Breast epithelium (tissue), 4 donors: ENCODE results near the gene FAM229A. TPM values are rescaled to one million over a fixed set of nuclear protein-coding genes. Genes with fewer than 3 reads are reported as not detected.

Experiments used
- DNase-seq, 2 donors: peaks; one replicate each; pipeline ENCODE4 v3.0.0-alpha.2; 2019; ENCODE audit warnings: low spot score in 2 of 2
- H3K27ac ChIP-seq, 2 donors: fragments of 200-600 bp; sonication (generic) in 1 of 2; one replicate each; pipeline ENCODE4 v1.5.1; 2016 to 2019; ENCODE audit warnings: mild to moderate bottlenecking in 1 of 2
- H3K27me3 ChIP-seq, 2 donors: fragments of 200-600 bp; sonication (generic) in 1 of 2; one replicate each; pipeline versions ENCODE4 v1.5.1 to v1.6.0; 2017 to 2019; ENCODE audit warnings: control low read depth in 1 of 2, mild to moderate bottlenecking in 1 of 2
- H3K36me3 ChIP-seq: fragments of 200-600 bp; one replicate; pipeline ENCODE4 v1.5.1; 2019
- H3K4me1 ChIP-seq, 2 donors: fragments of 200-600 bp; sonication (generic); one replicate each; pipeline ENCODE4 v1.5.1; 2016 to 2019; ENCODE audit warnings: control low read depth in 1 of 2
- H3K4me3 ChIP-seq, 3 donors: fragments of 200-600 bp; sonication (generic); 1 replicate in 2 of 3; 2 replicates in 1 of 3; pipeline ENCODE4 v1.5.1; 2016 to 2019; ENCODE audit warnings: mild to moderate bottlenecking in 3 of 3, moderate library complexity in 2 of 3
- H3K9me3 ChIP-seq, 2 donors: fragments of 200-600 bp; sonication (generic) in 1 of 2; one replicate each; pipeline ENCODE4 v1.5.1; 2016 to 2019; ENCODE audit warnings: control low read depth in 1 of 2
- CTCF ChIP-seq, 3 donors: fragments of 450-650 bp; IDR thresholded peaks; one replicate each; pipeline ENCODE4 v1.5.1; 2016 to 2017; ENCODE audit warnings: antibody characterized with exemption in 3 of 3, mild to moderate bottlenecking in 3 of 3, moderate library complexity in 3 of 3
- POLR2A ChIP-seq: fragments of 450-650 bp; IDR thresholded peaks from one replicate; pipeline ENCODE4 v1.6.1; 2016; ENCODE audit warnings: antibody characterized with exemption, mild to moderate bottlenecking, moderate library complexity
- POLR2AphosphoS5 ChIP-seq, 3 donors: sonication (generic); formaldehyde crosslinking; IDR thresholded peaks; one replicate each; pipeline ENCODE4 v1.6.1; 2017; ENCODE audit warnings: antibody characterized with exemption in 3 of 3
- intact Hi-C: fragments of 100-400 bp; cut with DNase I; formaldehyde crosslinking; loops from one replicate; pipeline ENCODE4 v1.15.1; 2023; ENCODE audit warnings: low total_unique reads
- total RNA-seq, 3 donors: library from RNA; depleted of rRNA; stranded (reverse); fragments of >200 nt; gene quantifications; one replicate each; pipeline ENCODE4 v1.1.0, GENCODE V29; 2016

The FAM229A gene
- total RNA-seq, 3 donors from 2014 or later: 8.8 to 15.8 (median 10.2) TPM

- Histone ChIP-seq H3K4me3 (peak overlapping the region; percentile 78 to 96 (median 84)), H3K27me3 (no peaks in the 10 kb centered on the region), H3K36me3 (no peaks in the 10 kb centered on the region), H3K9me3 (no peaks in the 10 kb centered on the region), H3K4me1 (peaks cover 17 to 26% of the 10 kb centered on the region in 2 donors), H3K27ac (peak overlapping the region; percentile 84 to 89)
- intact Hi-C loops: no loop called here
- TF ChIP-seq POLR2A: no peak
- no peak for TF ChIP-seq CTCF (IDR thresholded peaks at IDR 0.05)
- no peak for DNase-seq
Observed at GRCh38 chr1:32334274-32334861, 27.9 kb downstream of the FAM229A start.

- TF ChIP-seq CTCF (IDR thresholded peaks at IDR 0.05) (no peak), POLR2A (no peak), POLR2AphosphoS5 (IDR thresholded peaks at IDR 0.05) (no peak)
- Histone ChIP-seq H3K36me3 (peaks cover 5% of the 10 kb centered on the region), H3K27ac (peak overlapping the region; percentile 62 to 89), H3K9me3 (no peaks in the 10 kb centered on the region), H3K4me1 (peaks cover 17 to 26% of the 10 kb centered on the region in 2 donors), H3K27me3 (no peaks in the 10 kb centered on the region), H3K4me3 (no peak overlapping the region)
- DNase-seq: no peak
- intact Hi-C loops: no loop called here
Observed at GRCh38 chr1:32333251-32333963, 28.9 kb downstream of the FAM229A start.

GRCh38 chr1:32332290-32333079, 29.8 kb downstream of the FAM229A start:
- Histone ChIP-seq H3K36me3 (peaks cover 5% of the 10 kb centered on the region), H3K4me3 (peak overlapping the region in 1 of 3 donors; percentile 19), H3K27ac (peak overlapping the region; percentile 62 to 86), H3K9me3 (no peaks in the 10 kb centered on the region), H3K4me1 (peaks cover 17 to 25% of the 10 kb centered on the region in 2 donors), H3K27me3 (no peaks in the 10 kb centered on the region)
- intact Hi-C loops: no loop called here
- DNase-seq: no peak
- no peak for TF ChIP-seq POLR2A
- peak in 1 of 3 donors; percentile 39 for TF ChIP-seq POLR2AphosphoS5 (IDR thresholded peaks at IDR 0.05)
- TF ChIP-seq CTCF (IDR thresholded peaks at IDR 0.05): no peak

GRCh38 chr1:32331549-32331948, 30.7 kb downstream of the FAM229A start:
- no peak for DNase-seq
- intact Hi-C loops: no loop called here
- TF ChIP-seq CTCF (IDR thresholded peaks at IDR 0.05) (no peak), POLR2AphosphoS5 (IDR thresholded peaks at IDR 0.05) (no peak), POLR2A (no peak)
- Histone ChIP-seq H3K9me3 (no peaks in the 10 kb centered on the region), H3K4me3 (no peak overlapping the region), H3K36me3 (peaks cover 5% of the 10 kb centered on the region), H3K27ac (peak overlapping the region; percentile 62 to 86), H3K4me1 (peaks cover 7 to 16% of the 10 kb centered on the region in 2 donors), H3K27me3 (no peaks in the 10 kb centered on the region)
